ENCODE measurements around the gene TMPRSS3. TPM values are rescaled to one million over a fixed set of nuclear protein-coding genes. Genes with fewer than 3 reads are reported as not detected.

The TMPRSS3 gene
- total and polyA plus RNA-seq, 2 donors (not counting 1 experiment from before 2014, with no cell fraction given), result 0.10 to 0.12 TPM

DNA sequence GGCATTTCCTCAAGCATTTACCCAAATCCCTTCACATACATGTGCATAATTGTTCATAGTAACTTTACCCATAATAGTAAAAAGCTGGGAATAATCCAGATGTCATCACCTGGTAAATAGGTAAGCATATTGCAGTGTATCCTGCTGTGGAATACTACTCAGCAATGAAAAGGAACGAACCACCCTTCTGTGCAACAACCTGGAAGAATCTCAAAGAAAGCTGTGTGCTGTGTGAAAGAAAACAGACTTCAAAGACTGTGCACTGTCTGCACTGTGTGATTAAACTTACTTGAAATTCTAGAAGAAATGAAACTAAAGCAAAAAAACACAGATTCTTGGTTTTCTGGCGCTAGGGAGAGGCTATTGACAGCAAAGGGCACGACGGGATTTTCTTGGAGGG, 58.6 kb downstream of the TMPRSS3 start:
- intact Hi-C loops (cut with micrococcal nuclease), result loop anchor here (10.0 kb wide), 1 partner anchor 172 kb away; no protein-coding TSS in a partner anchor
- H3K27me3 ChIP-seq (replicated peaks in 1 of 4; ENCODE audit: control extremely low read depth in 1 of 4, control insufficient read depth in 3 of 4, insufficient read depth in 4 of 4, low read length in 3 of 4), result peaks cover 0 to 12% (median 9%) of the 10 kb centered on the region in 4 experiments

DNA sequence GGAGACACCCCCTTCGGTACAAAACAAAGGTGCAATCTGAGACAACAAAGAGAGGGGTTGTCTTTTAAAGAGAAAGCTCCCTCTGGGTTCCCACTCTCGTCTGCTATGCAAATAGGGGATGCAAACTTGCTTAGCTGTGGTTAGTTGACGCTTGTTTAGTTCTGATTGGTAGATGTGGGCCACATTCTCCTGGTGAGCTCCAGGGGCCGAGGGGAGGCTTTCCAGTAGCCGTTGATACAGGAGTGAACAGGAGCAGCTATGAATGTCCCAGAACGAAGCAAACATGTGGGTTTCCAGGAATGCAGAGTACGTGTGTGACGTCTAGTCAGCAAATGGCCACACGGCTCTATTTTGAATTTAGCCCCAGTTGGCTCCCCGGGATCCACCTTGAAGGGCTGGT, 59.8 kb downstream of the TMPRSS3 start:
- H3K9ac ChIP-seq (ENCODE audit: low read length), result no peak overlapping the region

More for the DNA sequence above, 58.6 kb downstream of the TMPRSS3 start:
- Mint-ChIP-seq H3K27ac (no peak overlapping the region), H3K4me1 (peaks cover 8% of the 10 kb centered on the region), H3K9me3 (ENCODE audit: insufficient read depth) (no peaks in the 10 kb centered on the region), H3K4me3 (no peak overlapping the region), H3K27me3 (peaks cover 23% of the 10 kb centered on the region)
- H3K9me3 ChIP-seq (ENCODE audit: control extremely low read depth in 1 of 3, control insufficient read depth in 2 of 3, insufficient read depth in 1 of 3, low read length in 2 of 3), result peaks cover 0 to 5% (median 0%) of the 10 kb centered on the region in 3 donors
- no peak overlapping the region for H3K27ac ChIP-seq (ENCODE audit: low read length in 2 of 2)
- 100% methylated on average over 1 of the region's 4 CpGs for WGBS (ENCODE audit: insufficient coverage)
- DNase-seq, result no peak
- no peak overlapping the region for H3K4me2 ChIP-seq (replicated peaks; ENCODE audit: low read depth, low read length, poor library complexity, severe bottlenecking)
- ChIA-PET POLR2A (no interaction called here), CTCF (interaction anchor here (0.7 to 4.1 kb wide), 16 partner anchors 12 to 199 kb away, joined by 3 to 59 read pairs (median 4); partner anchors contain the start of gene SLC37A1)
- no peak overlapping the region for H3K4me3 ChIP-seq (ENCODE audit: control extremely low read depth in 1 of 5, extremely low read depth in 1 of 5, insufficient read depth in 1 of 5, low read depth in 2 of 5, low read length in 4 of 5)
- ATAC-seq (ENCODE audit: low read depth), result no peak
- no peak overlapping the region for H2AFZ ChIP-seq (ENCODE audit: insufficient read depth, low read depth, low read length, poor library complexity, severe bottlenecking)
- H3K4me1 ChIP-seq (ENCODE audit: control insufficient read depth in 2 of 2, insufficient read depth in 2 of 2, low read length in 2 of 2), result peaks cover 7 to 8% of the 10 kb centered on the region in 2 donors
- H4K20me1 ChIP-seq (ENCODE audit: control insufficient read depth, insufficient read depth, low read length, poor library complexity, severe bottlenecking), result no peaks in the 10 kb centered on the region
- H3K79me2 ChIP-seq (ENCODE audit: control insufficient read depth, insufficient read depth, low read length), result no peaks in the 10 kb centered on the region
- H3K9ac ChIP-seq (ENCODE audit: low read length), result no peak overlapping the region
- no peaks in the 10 kb centered on the region for H3K36me3 ChIP-seq (replicated peaks in 1 of 2; ENCODE audit: control extremely low read depth in 1 of 2, control insufficient read depth in 1 of 2, extremely low read depth in 1 of 2, insufficient read depth in 2 of 2, low read length in 1 of 2)
- TF ChIP-seq, protein P1, sequence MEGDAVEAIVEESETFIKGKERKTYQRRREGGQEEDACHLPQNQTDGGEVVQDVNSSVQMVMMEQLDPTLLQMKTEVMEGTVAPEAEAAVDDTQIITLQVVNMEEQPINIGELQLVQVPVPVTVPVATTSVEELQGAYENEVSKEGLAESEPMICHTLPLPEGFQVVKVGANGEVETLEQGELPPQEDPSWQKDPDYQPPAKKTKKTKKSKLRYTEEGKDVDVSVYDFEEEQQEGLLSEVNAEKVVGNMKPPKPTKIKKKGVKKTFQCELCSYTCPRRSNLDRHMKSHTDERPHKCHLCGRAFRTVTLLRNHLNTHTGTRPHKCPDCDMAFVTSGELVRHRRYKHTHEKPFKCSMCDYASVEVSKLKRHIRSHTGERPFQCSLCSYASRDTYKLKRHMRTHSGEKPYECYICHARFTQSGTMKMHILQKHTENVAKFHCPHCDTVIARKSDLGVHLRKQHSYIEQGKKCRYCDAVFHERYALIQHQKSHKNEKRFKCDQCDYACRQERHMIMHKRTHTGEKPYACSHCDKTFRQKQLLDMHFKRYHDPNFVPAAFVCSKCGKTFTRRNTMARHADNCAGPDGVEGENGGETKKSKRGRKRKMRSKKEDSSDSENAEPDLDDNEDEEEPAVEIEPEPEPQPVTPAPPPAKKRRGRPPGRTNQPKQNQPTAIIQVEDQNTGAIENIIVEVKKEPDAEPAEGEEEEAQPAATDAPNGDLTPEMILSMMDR (IDR thresholded peaks at IDR 0.05), result no peak
- no peak for TF ChIP-seq EZH2 (IDR thresholded peaks at IDR 0.05; ENCODE audit: borderline replicate concordance, insufficient read depth, low read depth, low read length, poor library complexity, severe bottlenecking)

More for the DNA sequence above, 59.8 kb downstream of the TMPRSS3 start:
- no peak overlapping the region for H2AFZ ChIP-seq (ENCODE audit: insufficient read depth, low read depth, low read length, poor library complexity, severe bottlenecking)
- H3K36me3 ChIP-seq (replicated peaks in 1 of 2; ENCODE audit: control extremely low read depth in 1 of 2, control insufficient read depth in 1 of 2, extremely low read depth in 1 of 2, insufficient read depth in 2 of 2, low read length in 1 of 2), result no peaks in the 10 kb centered on the region
- H3K4me2 ChIP-seq (replicated peaks; ENCODE audit: low read depth, low read length, poor library complexity, severe bottlenecking), result no peak overlapping the region
- peaks cover 0 to 17% (median 11%) of the 10 kb centered on the region in 4 experiments for H3K27me3 ChIP-seq (replicated peaks in 1 of 4; ENCODE audit: control extremely low read depth in 1 of 4, control insufficient read depth in 3 of 4, insufficient read depth in 4 of 4, low read length in 3 of 4)
- DNase-seq (no peak), ATAC-seq (ENCODE audit: low read depth) (no peak)
- Mint-ChIP-seq H3K27ac (no peak overlapping the region), H3K27me3 (peaks cover 30% of the 10 kb centered on the region), H3K4me1 (peaks cover 8% of the 10 kb centered on the region), H3K4me3 (no peak overlapping the region), H3K9me3 (ENCODE audit: insufficient read depth) (peaks cover 8% of the 10 kb centered on the region)
- H3K4me3 ChIP-seq (ENCODE audit: control extremely low read depth in 1 of 5, extremely low read depth in 1 of 5, insufficient read depth in 1 of 5, low read depth in 2 of 5, low read length in 4 of 5), result no peak overlapping the region
- intact Hi-C loops (cut with micrococcal nuclease), result loop anchor here (10.0 kb wide), 1 partner anchor 171 kb away; no protein-coding TSS in a partner anchor
- H3K79me2 ChIP-seq (ENCODE audit: control insufficient read depth, insufficient read depth, low read length), result no peaks in the 10 kb centered on the region
- H3K27ac ChIP-seq (ENCODE audit: low read length in 2 of 2), result no peak overlapping the region
- no peaks in the 10 kb centered on the region for H4K20me1 ChIP-seq (ENCODE audit: control insufficient read depth, insufficient read depth, low read length, poor library complexity, severe bottlenecking)
- H3K9me3 ChIP-seq (ENCODE audit: control extremely low read depth in 1 of 3, control insufficient read depth in 2 of 3, insufficient read depth in 1 of 3, low read length in 2 of 3), result peaks cover 1 to 13% (median 10%) of the 10 kb centered on the region in 3 donors
- ChIA-PET CTCF (interaction anchor here (1.1 to 4.1 kb wide), 4 partner anchors 26 to 201 kb away, joined by 3 to 59 read pairs (median 6); no protein-coding TSS in a partner anchor), POLR2A (no interaction called here)
- no peak for TF ChIP-seq EZH2 (IDR thresholded peaks at IDR 0.05; ENCODE audit: borderline replicate concordance, insufficient read depth, low read depth, low read length, poor library complexity, severe bottlenecking)
- TF ChIP-seq, protein P1 (IDR thresholded peaks at IDR 0.05), result no peak
- H3K4me1 ChIP-seq (ENCODE audit: control insufficient read depth in 2 of 2, insufficient read depth in 2 of 2, low read length in 2 of 2), result peaks cover 7 to 8% of the 10 kb centered on the region in 2 donors
- WGBS (ENCODE audit: insufficient coverage), result 76% methylated on average over 9 of the region's 10 CpGs

All from B cell (primary cell).